Caco-2 (cell line): Measurements from ENCODE around the gene LENG9. TPM values are rescaled to one million over a fixed set of nuclear protein-coding genes. Genes with fewer than 3 reads are reported as not detected.
"Not testable (repeated sequence)": the region's sequence is repeated elsewhere in the genome, so short reads cannot be mapped to it uniquely, and the experiment has no call there.

Experiments
- BruUV-seq: library from RNA; stranded (reverse); fragments of 400-500 nt; replicated peaks from 2 replicates; lab custom pipeline; 2021; lab: Mats Ljungman, UMichigan
- CTCF ChIA-PET: fragments of 300-600 bp; sonication (Branson Sonifier 250); formaldehyde crosslinking; loops from one replicate; lab custom pipeline; 2022; ENCODE audit warnings: antibody characterized with exemption; lab: Charles Lee
- POLR2A ChIA-PET: fragments of 300-600 bp; sonication (Branson Sonifier 250); formaldehyde crosslinking; loops from one replicate; lab custom pipeline; 2022; ENCODE audit warnings: antibody characterized with exemption; lab: Charles Lee
- DNase-seq, 2 experiments: peaks; one replicate each; pipeline versions ENCODE4 v3.0.0 to v3.0.0-alpha.2; 2020 to 2022
- H3K27me3 ChIP-seq: replicated peaks from 2 replicates; pipeline ENCODE4 v1.6.0; 2011; ENCODE audit warnings: low read length; ENCODE audit not compliant: control insufficient read depth, insufficient read depth
- H3K36me3 ChIP-seq: 2 replicates; pipeline ENCODE4 v1.5.1; 2011; ENCODE audit warnings: low read length; ENCODE audit not compliant: control insufficient read depth, insufficient read depth
- H3K4me1 ChIP-seq: fragments of 250-450 bp; sonication (Bioruptor Pico); 2 replicates; pipeline ENCODE4 v1.5.1; 2020; ENCODE audit warnings: mild to moderate bottlenecking
- H3K4me3 ChIP-seq: 2 replicates; pipeline ENCODE4 v1.5.1; 2011; ENCODE audit warnings: low read depth, mild to moderate bottlenecking, control low read depth, low read length
- H3K9me3 ChIP-seq: fragments of 250-450 bp; sonication (Bioruptor Pico); 2 replicates; pipeline ENCODE4 v1.5.1; 2020; ENCODE audit warnings: mild to moderate bottlenecking, moderate library complexity
- H3K27ac Mint-ChIP-seq: one replicate; pipeline ENCODE4 v1.8.0; 2022; ENCODE audit warnings: mixed read lengths; ENCODE audit not compliant: unreplicated experiment
- H3K27me3 Mint-ChIP-seq: one replicate; pipeline ENCODE4 v1.8.0; 2022; ENCODE audit warnings: mixed read lengths; ENCODE audit not compliant: insufficient read depth, unreplicated experiment
- H3K36me3 Mint-ChIP-seq: one replicate; pipeline ENCODE4 v1.8.0; 2022; ENCODE audit warnings: mild to moderate bottlenecking, mixed read lengths; ENCODE audit not compliant: insufficient read depth, unreplicated experiment
- H3K4me1 Mint-ChIP-seq: one replicate; pipeline ENCODE4 v1.8.0; 2022; ENCODE audit warnings: low read depth, mixed read lengths; ENCODE audit not compliant: unreplicated experiment
- H3K4me3 Mint-ChIP-seq: one replicate; pipeline ENCODE4 v1.8.0; 2022; ENCODE audit warnings: mild to moderate bottlenecking, moderate library complexity, mixed read lengths; ENCODE audit not compliant: unreplicated experiment
- H3K9me3 Mint-ChIP-seq: one replicate; pipeline ENCODE4 v1.8.0; 2022; ENCODE audit warnings: mixed read lengths; ENCODE audit not compliant: unreplicated experiment
- CTCF ChIP-seq, 2 experiments: fragments of 200-600 bp in 1 of 2; IDR thresholded peaks; 1 replicate in 1 of 2; 2 replicates in 1 of 2; pipeline versions ENCODE4 v1.5.1 to v1.8.0; 2011 to 2022; ENCODE audit warnings: antibody characterized with exemption in 1 of 2, control low read depth in 1 of 2, inconsistent platforms in 1 of 2, low read depth in 1 of 2, low read length in 1 of 2, mild to moderate bottlenecking in 1 of 2, moderate library complexity in 1 of 2; ENCODE audit not compliant: insufficient read depth in 1 of 2, severe bottlenecking in 1 of 2, unreplicated experiment in 1 of 2
- intact Hi-C: fragments of 100-400 bp; cut with micrococcal nuclease; formaldehyde crosslinking; loops from one replicate; pipeline ENCODE4 v1.10.0; 2022; ENCODE audit not compliant: unreplicated experiment
- total RNA-seq: library from RNA; stranded (reverse); gene quantifications from 2 replicates; pipeline ENCODE4 v1.2.3, GENCODE V29; 2022

Gene LENG9
- total RNA-seq, 1 experiment from 2014 or later, result 6.7 TPM

DNA sequence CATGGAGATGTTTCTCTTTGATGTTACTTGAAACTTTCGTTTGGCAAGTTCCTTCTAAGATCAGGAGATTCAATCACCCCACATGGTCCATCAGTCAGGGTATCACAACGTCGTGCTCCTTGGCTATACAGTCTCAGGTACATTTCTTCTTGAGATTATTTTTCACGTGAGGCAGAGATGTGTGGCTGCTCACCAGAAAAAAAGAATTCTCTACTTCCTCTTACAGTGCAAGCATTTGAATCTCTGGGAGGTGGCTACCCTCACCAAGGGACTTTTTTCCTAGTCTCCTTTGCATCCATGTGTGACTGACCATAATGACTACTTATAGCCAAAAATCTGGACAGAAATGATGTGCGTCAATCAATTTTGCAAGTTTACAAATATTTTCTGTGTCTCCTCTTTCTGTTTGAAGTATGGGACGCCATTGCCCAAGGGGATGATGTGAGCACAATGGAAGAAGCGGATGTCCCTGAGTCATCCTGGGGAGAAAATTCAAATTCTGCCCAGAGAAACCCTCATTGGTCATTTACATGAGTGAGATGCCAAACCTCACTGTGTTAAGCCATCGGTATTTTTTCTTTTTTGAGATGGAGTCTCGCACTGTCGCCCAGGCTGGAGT is 30.5 kb upstream of the LENG9 start:
- H3K4me3 Mint-ChIP-seq, result no peak overlapping the region
- peaks cover 29% of the 10 kb centered on the region for H3K27me3 Mint-ChIP-seq
- CTCF ChIA-PET, result no interaction called here

GRCh38 chr19:54493056-54493455 is 29.5 kb upstream of the LENG9 start:
- H3K27me3 ChIP-seq, H3K9me3 ChIP-seq, H3K36me3 Mint-ChIP-seq, CTCF ChIA-PET, POLR2A ChIA-PET, H3K9me3 Mint-ChIP-seq, H3K36me3 ChIP-seq, H3K4me3 ChIP-seq, H3K27ac Mint-ChIP-seq, BruUV-seq, DNase-seq, intact Hi-C loops, H3K4me1 ChIP-seq, H3K4me3 Mint-ChIP-seq, H3K4me1 Mint-ChIP-seq: not testable (repeated sequence)
- H3K27me3 Mint-ChIP-seq, result peaks cover 30% of the 10 kb centered on the region

More for the DNA sequence above, 30.5 kb upstream of the LENG9 start:
- POLR2A ChIA-PET, result no interaction called here
- Histone ChIP-seq H3K4me3 (no peak overlapping the region), H3K4me1 (peaks cover 3% of the 10 kb centered on the region; the same call in 1 of the 2 replicates), H3K9me3 (no peaks in the 10 kb centered on the region), H3K36me3 (no peaks in the 10 kb centered on the region), H3K27me3 (no peaks in the 10 kb centered on the region; the same call in 1 of the 2 replicates)
- DNase-seq, result no peak
- no peak overlapping the region for H3K27ac Mint-ChIP-seq
- intact Hi-C loops, result no loop called here
- no peak for TF ChIP-seq CTCF (IDR thresholded peaks at IDR 0.05; ENCODE audit: insufficient read depth in 1 of 2, low read depth in 1 of 2, low read length in 1 of 2, severe bottlenecking in 1 of 2, unreplicated experiment in 1 of 2)
- no TSS peak for BruUV-seq
- no peaks in the 10 kb centered on the region for H3K4me1 Mint-ChIP-seq
- no peaks in the 10 kb centered on the region for H3K9me3 Mint-ChIP-seq
- H3K36me3 Mint-ChIP-seq, result no peaks in the 10 kb centered on the region

- POLR2A ChIA-PET, result no interaction called here
Measured at GRCh38 chr19:54492568-54492967, 29.0 kb upstream of the LENG9 start.

More at GRCh38 chr19:54492568-54492967, 29.0 kb upstream of the LENG9 start:
- H3K4me1 ChIP-seq, result peaks cover 3% of the 10 kb centered on the region; the same call in 1 of the 2 replicates
- no peaks in the 10 kb centered on the region for H3K4me1 Mint-ChIP-seq
- TF ChIP-seq CTCF (IDR thresholded peaks at IDR 0.05; ENCODE audit: insufficient read depth in 1 of 2, low read depth in 1 of 2, low read length in 1 of 2, severe bottlenecking in 1 of 2, unreplicated experiment in 1 of 2), result no peak
- no peak overlapping the region for H3K4me3 Mint-ChIP-seq
- no peaks in the 10 kb centered on the region; the same call in 1 of the 2 replicates for H3K27me3 ChIP-seq
- H3K36me3 ChIP-seq, result no peaks in the 10 kb centered on the region
- H3K9me3 ChIP-seq, result no peaks in the 10 kb centered on the region
- intact Hi-C loops, result no loop called here
- CTCF ChIA-PET, result no interaction called here
- DNase-seq, result no peak
- peaks cover 29% of the 10 kb centered on the region for H3K27me3 Mint-ChIP-seq
- no peaks in the 10 kb centered on the region for H3K9me3 Mint-ChIP-seq
- BruUV-seq, result no TSS peak
- H3K27ac Mint-ChIP-seq, result no peak overlapping the region
- no peak overlapping the region for H3K4me3 ChIP-seq
- no peaks in the 10 kb centered on the region for H3K36me3 Mint-ChIP-seq
